ENCODE results near the gene OVAAL. TPM values are rescaled to one million over a fixed set of nuclear protein-coding genes. Genes with fewer than 3 reads are reported as not detected.

Gene OVAAL
- total and polyA plus RNA-seq, 2 of the 8 experiments (the other 6 are each of a cell fraction or from before 2014, with no cell fraction given), result not detected

DNA sequence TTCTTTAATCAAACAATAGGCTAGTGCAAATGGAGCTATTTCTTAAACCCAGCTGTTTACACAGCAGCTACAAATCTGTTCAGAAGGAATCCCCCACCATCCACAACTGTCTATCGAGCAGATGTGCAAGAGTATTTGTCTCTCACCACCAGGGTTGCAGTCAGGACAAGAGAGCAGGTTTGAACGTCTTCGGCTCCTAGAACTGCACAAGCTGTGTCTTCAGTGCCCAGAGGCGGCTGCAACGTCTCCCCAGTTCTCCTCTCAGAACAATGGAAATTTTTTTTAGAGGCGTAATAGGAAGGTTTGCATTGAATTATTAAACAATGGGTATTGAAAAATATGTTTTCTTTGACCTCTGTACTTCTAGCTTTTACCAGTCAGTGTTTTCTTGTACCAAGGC lies 7.3 kb downstream of the OVAAL start (continued):
- TF ChIP-seq RNF2 (IDR thresholded peaks at IDR 0.05; ENCODE audit: borderline replicate concordance, low read depth, low read length, missing control alignments, poor library complexity, severe bottlenecking) (no peak), SUZ12 (IDR thresholded peaks at IDR 0.05; ENCODE audit: low read length) (no peak), E2F6 (IDR thresholded peaks at IDR 0.05) (no peak), KDM1A (IDR thresholded peaks at IDR 0.05; ENCODE audit: borderline replicate concordance, low read length) (no peak), MAFK (IDR thresholded peaks at IDR 0.05; ENCODE audit: low read depth, low read length) (no peak)
